HG02759 (cell line): Measurements from ENCODE around the gene RMI2.
A peak's percentile ranks its signal among the peaks of the same experiment; 100 is the strongest.
"Not testable (repeated sequence)": the region's sequence is repeated elsewhere in the genome, so short reads cannot be mapped to it uniquely, and the experiment has no call there.

Experiments
- ATAC-seq: cut with Tn5 transposase; IDR thresholded peaks from one replicate; pipeline ENCODE4 v1.9.1; 2021; ENCODE audit warnings: mild to moderate bottlenecking, moderate library complexity; ENCODE audit not compliant: unreplicated experiment

Gene RMI2

GRCh38 chr16:11350921-11351335, 5.7 kb downstream of the RMI2 start:
- ATAC-seq = no peak

- ATAC-seq = no peak
Measured at GRCh38 chr16:11353158-11353557, 7.9 kb downstream of the RMI2 start.

GRCh38 chr16:11354407-11354732, 9.1 kb downstream of the RMI2 start:
- ATAC-seq = peak; percentile 27

GRCh38 chr16:11354733-11355574, 9.7 kb downstream of the RMI2 start:
- peak; percentile 70 for ATAC-seq

GRCh38 chr16:11355862-11356261, 10.6 kb downstream of the RMI2 start:
- ATAC-seq = no peak

GRCh38 chr16:11356573-11357331, 11.5 kb downstream of the RMI2 start:
- ATAC-seq = no peak

GRCh38 chr16:11358531-11358930, 13.3 kb downstream of the RMI2 start:
- ATAC-seq = no peak

- no peak for ATAC-seq
Measured at GRCh38 chr16:11359370-11359769, 14.1 kb downstream of the RMI2 start.

GRCh38 chr16:11360641-11361373, 15.5 kb downstream of the RMI2 start:
- ATAC-seq = no peak

GRCh38 chr16:11361701-11362451, 16.6 kb downstream of the RMI2 start:
- ATAC-seq = peak; percentile 46

- no peak for ATAC-seq
Measured at GRCh38 chr16:11363927-11364258, 18.6 kb downstream of the RMI2 start.

GRCh38 chr16:11367483-11367906, 22.2 kb downstream of the RMI2 start:
- ATAC-seq = no peak

GRCh38 chr16:11370084-11370931, 25.0 kb downstream of the RMI2 start:
- ATAC-seq = peak; percentile 82

GRCh38 chr16:11370932-11371279, 25.6 kb downstream of the RMI2 start:
- ATAC-seq = not testable (repeated sequence)

- ATAC-seq = no peak
Measured at GRCh38 chr16:11372073-11372828, 27.0 kb downstream of the RMI2 start.

GRCh38 chr16:11372829-11373306, 27.6 kb downstream of the RMI2 start:
- no peak for ATAC-seq

- no peak for ATAC-seq
Measured at GRCh38 chr16:11374255-11374654, 29.0 kb downstream of the RMI2 start.

- no peak for ATAC-seq
Measured at GRCh38 chr16:11377154-11377553, 31.9 kb downstream of the RMI2 start.

GRCh38 chr16:11378951-11379350, 33.7 kb downstream of the RMI2 start:
- not testable (repeated sequence) for ATAC-seq
